H1 (cell line): Measurements from ENCODE around the gene TMEM89. TPM values are rescaled to one million over a fixed set of nuclear protein-coding genes. Genes with fewer than 3 reads are reported as not detected.

Source experiments
- CTCF ChIA-PET: fragments of 300-600 bp; sonication (Branson Sonifier 250); formaldehyde crosslinking; loops from one replicate; lab custom pipeline; 2021; ENCODE audit not compliant: partially characterized antibody; lab: Charles Lee
- POLR2A ChIA-PET: fragments of 300-600 bp; sonication (Branson Sonifier 250); formaldehyde crosslinking; loops from one replicate; lab custom pipeline; 2021; ENCODE audit warnings: inconsistent platforms; ENCODE audit not compliant: partially characterized antibody; lab: Charles Lee
- DNase-seq, 2 experiments: peaks; one replicate each; pipeline versions ENCODE4 v3.0.0 to v3.0.0-alpha.2; 2010 to 2022; ENCODE audit warnings: low spot score in 2 of 2, low read depth in 1 of 2, mixed read lengths in 1 of 2
- FAIRE-seq: peaks from 2 replicates; lab custom pipeline; 2011; peaks lifted over from hg19 to GRCh38; lab: Jason Lieb, UNC
- H2AFZ ChIP-seq: 2 replicates; pipeline ENCODE4 v1.8.1; 2012; ENCODE audit warnings: low read length, inconsistent platforms
- H2AK5ac ChIP-seq: 2 replicates; pipeline ENCODE4 v1.6.1; 2013; ENCODE audit warnings: low read depth, low read length
- H2BK120ac ChIP-seq: replicated peaks from 2 replicates; pipeline ENCODE3; 2013; ENCODE audit warnings: low read depth, low read length, inconsistent platforms
- H2BK12ac ChIP-seq: 2 replicates; pipeline ENCODE4 v1.6.1; 2013; ENCODE audit warnings: low read depth, low read length
- H2BK15ac ChIP-seq: 2 replicates; pipeline ENCODE4 v1.6.1; 2013; ENCODE audit warnings: low read length
- H2BK20ac ChIP-seq: 2 replicates; pipeline ENCODE4 v1.6.1; 2013; ENCODE audit warnings: low read length
- H2BK5ac ChIP-seq: 2 replicates; pipeline ENCODE4 v1.6.1; 2013; ENCODE audit warnings: low read depth, low read length
- H3K14ac ChIP-seq: 2 replicates; pipeline ENCODE4 v1.6.1; 2013; ENCODE audit warnings: inconsistent platforms; ENCODE audit not compliant: insufficient read length
- H3K18ac ChIP-seq: 2 replicates; pipeline ENCODE4 v1.6.1; 2013; ENCODE audit warnings: low read length; ENCODE audit errors: extremely low read depth
- H3K23ac ChIP-seq: 2 replicates; pipeline ENCODE4 v1.6.1; 2013; ENCODE audit warnings: inconsistent platforms; ENCODE audit not compliant: insufficient read length
- H3K23me2 ChIP-seq: 2 replicates; pipeline ENCODE4 v1.6.1; 2013; ENCODE audit warnings: low read depth, low read length
- H3K27ac ChIP-seq: 2 replicates; pipeline ENCODE4 v1.6.1; 2011; ENCODE audit warnings: low read depth, low read length, inconsistent platforms
- H3K27me3 ChIP-seq, 4 experiments: replicated peaks in 1 of 4; 1 replicate in 1 of 4; 2 replicates in 3 of 4; pipeline versions ENCODE4 v1.6.1 to v1.8.1; 2011 to 2013; ENCODE audit warnings: low read length in 3 of 4, mild to moderate bottlenecking in 3 of 4, inconsistent platforms in 2 of 4, mixed read lengths in 2 of 4, moderate library complexity in 1 of 4; ENCODE audit not compliant: control insufficient read depth in 3 of 4, insufficient read depth in 3 of 4; ENCODE audit errors: extremely low read depth in 1 of 4
- H3K36me3 ChIP-seq, 4 experiments: 2 replicates each; pipeline versions ENCODE4 v1.6.1 to v1.8.1; 2011 to 2013; ENCODE audit warnings: mild to moderate bottlenecking in 4 of 4, low read length in 3 of 4, moderate library complexity in 2 of 4, control low read depth in 1 of 4, inconsistent platforms in 1 of 4; ENCODE audit not compliant: insufficient read depth in 4 of 4, control insufficient read depth in 2 of 4
- H3K4ac ChIP-seq: replicated peaks from 2 replicates; pipeline ENCODE3; 2013; ENCODE audit warnings: low read length, low read depth, mixed read lengths, inconsistent platforms; ENCODE audit not compliant: insufficient read length
- H3K4me1 ChIP-seq, 4 experiments: replicated peaks in 1 of 4; 1 replicate in 1 of 4; 2 replicates in 3 of 4; pipeline versions ENCODE4 v1.6.1 to v1.8.1; 2011 to 2013; ENCODE audit warnings: low read length in 3 of 4, inconsistent platforms in 2 of 4, mixed read lengths in 1 of 4; ENCODE audit not compliant: insufficient read depth in 4 of 4, control insufficient read depth in 3 of 4
- H3K4me2 ChIP-seq, 2 experiments: 2 replicates each; pipeline versions ENCODE4 v1.6.1 to v1.8.1; 2011 to 2013; ENCODE audit warnings: low read depth in 2 of 2, low read length in 2 of 2, control low read depth in 1 of 2, inconsistent platforms in 1 of 2, mild to moderate bottlenecking in 1 of 2; ENCODE audit not compliant: insufficient read depth in 1 of 2
- H3K4me3 ChIP-seq, 4 experiments: fragments of 200-600, 300-600 bp in 1 of 4; sonication (generic), shearing (Covaris generic), sonication (Bioruptor Twin) in 1 of 4; 2 replicates each; pipeline versions ENCODE4 v1.5.1 to v1.8.1; 2011 to 2016; ENCODE audit warnings: low read length in 4 of 4, low read depth in 3 of 4, control low read depth in 2 of 4, inconsistent platforms in 2 of 4, mild to moderate bottlenecking in 2 of 4, mixed read lengths in 1 of 4, moderate library complexity in 1 of 4; ENCODE audit not compliant: insufficient read depth in 2 of 4; ENCODE audit errors: extremely low read depth in 1 of 4
- H3K56ac ChIP-seq: replicated peaks from 2 replicates; pipeline ENCODE3; 2013; ENCODE audit warnings: low read depth, mild to moderate bottlenecking, mixed read lengths, low read length, inconsistent platforms; ENCODE audit not compliant: insufficient read length
- H3K79me1 ChIP-seq: 2 replicates; pipeline ENCODE4 v1.6.1; 2013; ENCODE audit warnings: low read depth, low read length, control low read depth
- H3K79me2 ChIP-seq, 2 experiments: 2 replicates each; pipeline versions ENCODE4 v1.6.1 to v1.8.1; 2012 to 2013; ENCODE audit warnings: low read length in 2 of 2, mild to moderate bottlenecking in 2 of 2, inconsistent platforms in 1 of 2; ENCODE audit not compliant: insufficient read depth in 2 of 2, control insufficient read depth in 1 of 2
- H3K9ac ChIP-seq, 4 experiments: replicated peaks in 1 of 4; 1 replicate in 1 of 4; 2 replicates in 3 of 4; pipeline versions ENCODE4 v1.6.1 to v1.8.1; 2011 to 2013; ENCODE audit warnings: low read depth in 3 of 4, low read length in 3 of 4, control low read depth in 2 of 4, mild to moderate bottlenecking in 2 of 4, moderate library complexity in 2 of 4, inconsistent platforms in 1 of 4; ENCODE audit errors: extremely low read depth in 1 of 4
- H3K9me3 ChIP-seq, 2 experiments: 2 replicates each; pipeline versions ENCODE4 v1.6.1 to v1.8.1; 2012 to 2013; ENCODE audit warnings: mild to moderate bottlenecking in 2 of 2, moderate library complexity in 2 of 2, control low read depth in 1 of 2, inconsistent platforms in 1 of 2, low read depth in 1 of 2, low read length in 1 of 2, mixed read lengths in 1 of 2; ENCODE audit not compliant: insufficient read depth in 2 of 2
- H4K20me1 ChIP-seq, 2 experiments: replicated peaks in 1 of 2; 2 replicates each; pipeline versions ENCODE3 to v1.8.1; 2011 to 2013; ENCODE audit warnings: inconsistent platforms in 2 of 2, low read length in 2 of 2, mild to moderate bottlenecking in 1 of 2; ENCODE audit not compliant: insufficient read depth in 2 of 2, control insufficient read depth in 1 of 2
- H4K5ac ChIP-seq: 2 replicates; pipeline ENCODE4 v1.6.1; 2013; ENCODE audit warnings: low read length, low read depth, mixed read lengths, inconsistent platforms; ENCODE audit not compliant: insufficient read length
- H4K8ac ChIP-seq: 2 replicates; pipeline ENCODE4 v1.8.0; 2013; ENCODE audit warnings: mild to moderate bottlenecking, moderate library complexity, low read length, inconsistent platforms; ENCODE audit not compliant: insufficient read depth; ENCODE audit errors: extremely low read depth
- H4K91ac ChIP-seq: replicated peaks from 2 replicates; pipeline ENCODE3; 2013; ENCODE audit warnings: low read length, mixed read lengths, inconsistent platforms; ENCODE audit not compliant: insufficient read length
- SP2 ChIP-seq: IDR thresholded peaks from 2 replicates; pipeline ENCODE4 v1.6.1; 2012; ENCODE audit warnings: mild to moderate bottlenecking, low read length, inconsistent platforms
- USF2 ChIP-seq: IDR thresholded peaks from 2 replicates; pipeline ENCODE4 v1.6.1; 2011; ENCODE audit warnings: low read length, improper control_type of control experiment
- WGBS, 2 experiments: shearing (Covaris generic) in 1 of 2; methylation state at CpG; one replicate each; pipeline versions ENCODE4 v1.1.6 to v1.1.7; 2013 to 2015; ENCODE audit warnings: low lambda C conversion rate in 2 of 2, mixed read lengths in 2 of 2, inconsistent platforms in 1 of 2, low coverage in 1 of 2, missing lambda C conversion rate in 1 of 2; ENCODE audit not compliant: insufficient replicate concordance in 2 of 2, insufficient coverage in 1 of 2, insufficient read length in 1 of 2; ENCODE audit errors: extremely low coverage in 1 of 2, missing lambda C conversion rate in 1 of 2; 5-methylcytosine and 5-hydroxymethylcytosine counted together
- polyA plus RNA-seq, 7 experiments: library from polyadenylated mRNA; depleted of rRNA in 3 of 7; stranded (reverse) in 5 of 7; unstranded in 2 of 7; fragments of >200 nt in 5 of 7; fragments of 200-250 nt in 2 of 7; gene quantifications; 1 replicate in 5 of 7; 2 replicates in 1 of 7; 4 replicates in 1 of 7; pipeline versions ENCODE4 v1.2.1 to v1.2.3, GENCODE V29; 2011 to 2013; ENCODE audit warnings: missing spikeins in 2 of 7, mixed read lengths in 2 of 7
- total RNA-seq: library from RNA; stranded (reverse); fragmentation: NEBNext Ultra II Directional; extraction: Animal tissue kit (Norgen Biotek cat#: 25700); gene quantifications from 2 replicates; pipeline ENCODE4 v1.2.1, GENCODE V29; 2021

TMEM89 gene
- total and polyA plus RNA-seq, 2 of the 8 experiments (the other 6 are each of a cell fraction or from before 2014, with no cell fraction given): not detected

DNA sequence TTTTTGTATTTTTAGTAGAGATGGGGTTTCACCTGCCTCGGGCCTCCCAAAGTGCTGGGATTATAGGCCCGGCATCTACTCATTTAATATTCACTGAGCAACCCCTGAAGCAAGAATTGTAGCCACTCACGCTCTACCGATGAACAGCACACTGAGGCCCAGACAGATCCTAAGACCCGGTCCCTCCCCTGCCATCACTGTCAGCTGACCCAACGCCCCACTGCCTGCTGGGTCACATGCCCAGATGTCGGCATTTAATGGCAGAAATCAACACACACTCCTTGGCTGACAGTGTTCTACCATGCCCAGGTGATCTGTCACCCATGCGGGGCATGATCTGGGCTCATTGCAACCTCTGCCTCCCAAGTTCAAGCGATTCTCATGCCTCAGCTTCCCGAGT is 3.2 kb upstream of the TMEM89 start:
- no peak overlapping the region for H4K8ac ChIP-seq
- no peak overlapping the region for H3K14ac ChIP-seq
- H3K36me3 ChIP-seq: peaks cover 8 to 38% (median 13%) of the 10 kb centered on the region in 4 experiments; a peak in 7 of 8 replicates
- H3K4me3 ChIP-seq: no peak overlapping the region
- no peaks in the 10 kb centered on the region for H3K79me1 ChIP-seq
- no peak overlapping the region for H3K18ac ChIP-seq
- H3K9me3 ChIP-seq: no peaks in the 10 kb centered on the region
- no peaks in the 10 kb centered on the region for H3K27me3 ChIP-seq
- no peak overlapping the region for H2AK5ac ChIP-seq
- H2BK12ac ChIP-seq: no peak overlapping the region
- H2AFZ ChIP-seq: no peak overlapping the region
- 0 out of 2 replicates have a peak, but pooled peaks cover 2% of the 10 kb centered on the region for H3K23me2 ChIP-seq
- H4K91ac ChIP-seq: no peak overlapping the region
- H4K5ac ChIP-seq: no peak overlapping the region
- H3K27ac ChIP-seq: no peak overlapping the region
- FAIRE-seq (no peak), DNase-seq (no peak)
- H3K79me2 ChIP-seq: no peaks in the 10 kb centered on the region
- H3K4me2 ChIP-seq: no peak overlapping the region
- ChIA-PET CTCF (interaction anchor here (0.6 to 5.3 kb wide), 14 partner anchors 10 to 1345 kb away, joined by 3 to 49 read pairs (median 4); partner anchors contain the start of genes SLC26A6 and UQCRC1), POLR2A (interaction anchor here (1.2 to 7.9 kb wide), 9 partner anchors 9 to 224 kb away, joined by 3 to 75 read pairs (median 7); partner anchors contain the start of genes CELSR3, SLC26A6 and UQCRC1)
- no peak overlapping the region for H2BK15ac ChIP-seq
- H3K23ac ChIP-seq: no peak overlapping the region
- H4K20me1 ChIP-seq: peaks cover 6 to 16% of the 10 kb centered on the region in 2 experiments
- TF ChIP-seq SP2: no peak
- TF ChIP-seq USF2: peak; percentile 48; the same call in 1 of the 2 replicates
- no peak overlapping the region for H3K9ac ChIP-seq
- H3K4me1 ChIP-seq: peaks cover 0 to 6% (median 3%) of the 10 kb centered on the region in 4 experiments; a peak in 3 of 7 replicates
- H3K56ac ChIP-seq: no peak overlapping the region
- H3K4ac ChIP-seq: no peak overlapping the region
- no peak overlapping the region for H2BK20ac ChIP-seq
- H2BK5ac ChIP-seq: no peak overlapping the region
- H2BK120ac ChIP-seq: no peak overlapping the region
- WGBS, 2 experiments: 96% methylated on average over 10 of the region's 10 CpGs; no CpG with 5 or more reads in 1 of the 2 experiments
